HepG2 (cell line): ENCODE results near the gene P3R3URF. TPM values are rescaled to one million over a fixed set of nuclear protein-coding genes. Genes with fewer than 3 reads are reported as not detected.

ENCODE experiments used
- ATAC-seq: fragments of 200-7000 bp; cut with Tn5 transposase; 3 replicates; pipeline ENCODE4 v1.9.1; 2020; ENCODE audit warnings: mild to moderate bottlenecking, moderate library complexity
- BruUV-seq: library from RNA; stranded (reverse); fragments of 400-500 nt; replicated peaks from 2 replicates; lab custom pipeline; 2021; lab: Mats Ljungman, UMichigan
- CTCF ChIA-PET: fragments of 300-600 bp; formaldehyde crosslinking; extraction: SDS; loops from one replicate; lab custom pipeline; 2021; ENCODE audit warnings: low total read pairs, inconsistent platforms, low intra/inter-chr PET ratio; lab: Yijun Ruan, JAX
- POLR2A ChIA-PET: fragments of 350-600 bp; sonication (Branson Sonifier 250); formaldehyde crosslinking; loops from one replicate; lab custom pipeline; 2020; ENCODE audit warnings: antibody characterized with exemption, inconsistent platforms; lab: Yijun Ruan, JAX
- DNase-seq: peaks from one replicate; pipeline ENCODE4 v3.0.0-alpha.2; 2015; ENCODE audit warnings: low spot score
- FAIRE-seq: peaks from 3 replicates; lab custom pipeline; 2011; peaks lifted over from hg19 to GRCh38; lab: Jason Lieb, UNC
- H2AFZ ChIP-seq: one replicate; pipeline ENCODE4 v1.6.1; 2011; ENCODE audit warnings: low read length, inconsistent platforms
- H3K27ac ChIP-seq: fragments of 300-600 bp; 3 replicates; pipeline ENCODE4 v1.8.0; 2011; ENCODE audit warnings: mixed run types, mild to moderate bottlenecking, mixed read lengths, low read length, inconsistent platforms; ENCODE audit not compliant: insufficient read depth; ENCODE audit errors: extremely low read length
- H3K27me3 ChIP-seq, 2 experiments: fragments of 200-600 bp in 1 of 2; 2 replicates in 1 of 2; 3 replicates in 1 of 2; pipeline versions ENCODE4 v1.6.0 to v1.8.0; 2011; ENCODE audit warnings: low read length in 2 of 2, mild to moderate bottlenecking in 2 of 2, moderate library complexity in 2 of 2, inconsistent platforms in 1 of 2; ENCODE audit not compliant: insufficient read depth in 2 of 2, control insufficient read depth in 1 of 2
- H3K36me3 ChIP-seq, 2 experiments: fragments of 200-600 bp in 1 of 2; replicated peaks in 1 of 2; 2 replicates in 1 of 2; 3 replicates in 1 of 2; pipeline versions ENCODE4 v1.5.1 to v1.8.0; 2011; ENCODE audit warnings: low read length in 2 of 2, inconsistent platforms in 1 of 2; ENCODE audit not compliant: insufficient read depth in 2 of 2, control insufficient read depth in 1 of 2
- H3K4me1 ChIP-seq: 2 replicates; pipeline ENCODE4 v1.5.1; 2012; ENCODE audit warnings: low read length, inconsistent platforms; ENCODE audit not compliant: insufficient read depth
- H3K4me2 ChIP-seq: 2 replicates; pipeline ENCODE4 v1.6.0; 2011; ENCODE audit warnings: low read depth, low read length, inconsistent platforms
- H3K4me3 ChIP-seq, 3 experiments: fragments of 200-600 bp in 1 of 3; sonication (generic), shearing (Covaris generic) in 1 of 3; replicated peaks in 1 of 3; 2 replicates each; pipeline ENCODE4 v1.5.1; 2011 to 2016; ENCODE audit warnings: low read length in 3 of 3, inconsistent platforms in 2 of 3, low read depth in 2 of 3, mild to moderate bottlenecking in 2 of 3, control low read depth in 1 of 3, mixed read lengths in 1 of 3; ENCODE audit not compliant: insufficient read depth in 1 of 3
- H3K79me2 ChIP-seq: one replicate; pipeline ENCODE4 v1.6.1; 2011; ENCODE audit warnings: low read length, inconsistent platforms; ENCODE audit not compliant: insufficient read depth
- H3K9ac ChIP-seq: 2 replicates; pipeline ENCODE4 v1.6.0; 2011; ENCODE audit warnings: mild to moderate bottlenecking, low read depth, low read length, inconsistent platforms; ENCODE audit not compliant: insufficient read depth
- H3K9me3 ChIP-seq: 2 replicates; pipeline ENCODE4 v1.5.1; 2012; ENCODE audit warnings: mild to moderate bottlenecking, low read length
- H4K20me1 ChIP-seq: 2 replicates; pipeline ENCODE4 v1.6.0; 2011; ENCODE audit warnings: inconsistent platforms, mild to moderate bottlenecking, low read length, moderate library complexity; ENCODE audit not compliant: insufficient read depth
- AHR ChIP-seq: IDR thresholded peaks from 2 replicates; pipeline ENCODE4 v1.6.1; 2018; ENCODE audit warnings: missing genetic modification reagents, missing compliant biosample characterization
- HNRNPLL ChIP-seq: fragments of 200-400 bp; formaldehyde crosslinking; IDR thresholded peaks from 2 replicates; pipeline ENCODE4 v1.6.1; 2017; ENCODE audit warnings: mild to moderate bottlenecking, low read depth, low read length; ENCODE audit not compliant: poor library complexity, severe bottlenecking
- ISL2 ChIP-seq: sonication (generic); formaldehyde crosslinking; IDR thresholded peaks from 2 replicates; pipeline ENCODE4 v1.5.0; 2020; ENCODE audit warnings: missing genetic modification reagents
- PCBP2 ChIP-seq: fragments of 200-400 bp; formaldehyde crosslinking; optimal IDR thresholded peaks from 2 replicates; pipeline ENCODE3; 2018; ENCODE audit warnings: low read length, low read depth; ENCODE audit not compliant: poor library complexity, severe bottlenecking
- SETDB1 ChIP-seq: sonication (generic); formaldehyde crosslinking; IDR thresholded peaks from 2 replicates; pipeline ENCODE4 v1.5.1; 2020; ENCODE audit warnings: missing genetic modification reagents, mild to moderate bottlenecking, borderline replicate concordance
- ZNF343 ChIP-seq: sonication (generic); formaldehyde crosslinking; IDR thresholded peaks from 2 replicates; pipeline ENCODE4 v1.4.0; 2020; ENCODE audit warnings: mild to moderate bottlenecking, missing genetic modification reagents
- ZNF451 ChIP-seq: sonication (generic); formaldehyde crosslinking; IDR thresholded peaks from 2 replicates; pipeline ENCODE4 v1.5.0; 2020; ENCODE audit warnings: mild to moderate bottlenecking, missing genetic modification reagents
- ZSCAN30 ChIP-seq: sonication (generic); formaldehyde crosslinking; IDR thresholded peaks from 2 replicates; pipeline ENCODE4 v1.5.0; 2020; ENCODE audit warnings: mild to moderate bottlenecking, missing genetic modification reagents
- WGBS: methylation state at CpG from one replicate; pipeline ENCODE4 v1.1.6; 2017; ENCODE audit warnings: low lambda C conversion rate; 5-methylcytosine and 5-hydroxymethylcytosine counted together
- in situ Hi-C: cut with HindIII; loops from 2 replicates; pipeline ENCODE4 v1.10.0; 2017; ENCODE audit warnings: low pct_unique_long_range_greater_than_20kb; ENCODE audit not compliant: extremely low pct_ligation_motif_present
- intact Hi-C: fragments of 100-400 bp; cut with micrococcal nuclease; formaldehyde crosslinking; loops from one replicate; pipeline ENCODE4 v1.10.0; 2022; ENCODE audit not compliant: unreplicated experiment
- polyA plus RNA-seq, 8 experiments: library from polyadenylated mRNA; depleted of rRNA in 3 of 8; stranded (reverse) in 7 of 8; unstranded in 1 of 8; fragments of >200 nt; fragmentation: Illumina TruSeq in 4 of 8; extraction: Trizol in 4 of 8; gene quantifications; 2 replicates each; pipeline versions ENCODE4 v1.2.1 to v1.2.3, GENCODE V29; 2011 to 2016; ENCODE audit warnings: low read depth in 4 of 8, missing spikeins in 1 of 8, mixed read lengths in 1 of 8; ENCODE audit not compliant: insufficient read depth in 1 of 8
- total RNA-seq, 5 experiments: library from RNA; depleted of rRNA; stranded (reverse); fragments of >200 nt; fragmentation: Illumina TruSeq; extraction: Trizol; gene quantifications; 2 replicates each; pipeline ENCODE4 v1.2.3, GENCODE V29; 2016; ENCODE audit warnings: low read depth in 1 of 5
- TF ChIP-seq, protein P1 (sequence below), 2 experiments: fragments of 450-650 bp in 1 of 2; sonication (generic) in 1 of 2; formaldehyde crosslinking; IDR thresholded peaks; 2 replicates each; pipeline versions ENCODE4 v1.5.0 to v1.8.0; 2020 to 2022; ENCODE audit warnings: mild to moderate bottlenecking in 1 of 2, missing genetic modification reagents in 1 of 2

Gene P3R3URF
- total and polyA plus RNA-seq, 2 of the 13 experiments (the other 11 are each of a cell fraction or from before 2014, with no cell fraction given) = not detected

DNA sequence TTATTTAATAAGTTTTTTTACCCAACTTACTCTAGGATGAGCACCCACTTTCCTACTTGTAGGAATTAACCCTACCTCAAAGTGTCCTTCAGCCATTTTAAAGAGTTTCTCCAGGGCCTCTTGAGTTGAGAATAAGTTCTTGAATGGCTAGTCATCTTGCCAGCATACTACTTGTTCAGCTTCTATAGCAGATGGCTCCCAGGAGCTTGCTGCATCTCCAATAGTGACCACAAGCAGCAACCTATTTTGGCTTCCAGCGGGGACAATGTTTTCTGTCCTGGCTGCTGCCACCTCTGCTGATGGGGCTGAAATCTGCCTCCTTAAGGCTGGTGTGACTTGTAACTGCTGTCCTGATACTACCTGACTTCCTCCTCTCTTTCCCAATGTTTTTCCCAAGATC, 23.1 kb downstream of the P3R3URF start:
- intact Hi-C loops (no loop called here), in situ Hi-C loops (no loop called here)
- no TSS peak for BruUV-seq
- Histone ChIP-seq H3K4me3 (no peak overlapping the region), H3K9ac (no peak overlapping the region), H3K4me1 (peaks cover 22% of the 10 kb centered on the region), H3K4me2 (no peak overlapping the region), H4K20me1 (no peaks in the 10 kb centered on the region), H3K36me3 (no peaks in the 10 kb centered on the region; a peak in 1 of 5 replicates), H3K27me3 (no peaks in the 10 kb centered on the region), H2AFZ (no peak overlapping the region), H3K9me3 (no peaks in the 10 kb centered on the region), H3K27ac (no peak overlapping the region), H3K79me2 (no peaks in the 10 kb centered on the region)
- DNase-seq = no peak
- no peak for FAIRE-seq
- ATAC-seq = peak; percentile 26; the same call in 2 of the 3 replicates
- TF ChIP-seq ZNF451 (CRISPR knock-in tag) (no peak), HNRNPLL (no peak), ZNF343 (CRISPR knock-in tag) (no peak), SETDB1 (CRISPR knock-in tag) (no peak), ZSCAN30 (no peak), AHR (CRISPR knock-in tag) (no peak), ISL2 (CRISPR knock-in tag) (no peak)
- TF ChIP-seq, protein P1, sequence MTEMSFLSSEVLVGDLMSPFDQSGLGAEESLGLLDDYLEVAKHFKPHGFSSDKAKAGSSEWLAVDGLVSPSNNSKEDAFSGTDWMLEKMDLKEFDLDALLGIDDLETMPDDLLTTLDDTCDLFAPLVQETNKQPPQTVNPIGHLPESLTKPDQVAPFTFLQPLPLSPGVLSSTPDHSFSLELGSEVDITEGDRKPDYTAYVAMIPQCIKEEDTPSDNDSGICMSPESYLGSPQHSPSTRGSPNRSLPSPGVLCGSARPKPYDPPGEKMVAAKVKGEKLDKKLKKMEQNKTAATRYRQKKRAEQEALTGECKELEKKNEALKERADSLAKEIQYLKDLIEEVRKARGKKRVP (CRISPR knock-in tag; IDR thresholded peaks at IDR 0.05) = no peak
- CTCF ChIA-PET = no interaction called here
- POLR2A ChIA-PET = no interaction called here
- 100% methylated on average over 1 of the region's 1 CpG for WGBS

DNA sequence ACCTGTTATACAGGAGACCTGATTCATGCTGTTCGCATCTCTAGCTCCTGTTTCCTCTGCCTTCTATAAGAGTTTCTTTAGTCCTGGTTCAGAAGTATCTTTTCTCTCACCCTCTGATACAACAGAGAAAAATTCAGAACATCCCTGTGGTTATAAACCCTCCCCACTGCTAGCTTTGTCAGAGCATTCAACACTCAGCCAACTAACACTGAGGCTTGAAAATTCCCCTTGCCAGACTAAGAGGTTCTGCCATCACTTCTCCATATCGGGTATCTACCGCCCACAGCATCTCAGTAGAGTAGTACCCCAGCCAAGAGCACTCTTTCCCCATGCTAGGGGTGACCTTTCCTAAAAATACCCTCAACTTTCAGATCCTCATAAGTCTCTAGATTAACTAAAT, 24.3 kb downstream of the P3R3URF start:
- Histone ChIP-seq H3K4me2 (no peak overlapping the region), H3K27ac (no peak overlapping the region), H3K9me3 (no peaks in the 10 kb centered on the region), H3K79me2 (no peaks in the 10 kb centered on the region), H3K27me3 (no peaks in the 10 kb centered on the region), H3K36me3 (no peaks in the 10 kb centered on the region; a peak in 1 of 5 replicates), H3K9ac (no peak overlapping the region), H3K4me3 (no peak overlapping the region), H4K20me1 (no peaks in the 10 kb centered on the region), H2AFZ (no peak overlapping the region), H3K4me1 (peaks cover 18% of the 10 kb centered on the region)
- 65% methylated on average over 3 of the region's 3 CpGs for WGBS
- DNase-seq = no peak
- BruUV-seq = no TSS peak
- in situ Hi-C loops = no loop called here
- ChIA-PET POLR2A (no interaction called here), CTCF (no interaction called here)
- intact Hi-C loops = no loop called here
- no peak for TF ChIP-seq PCBP2
- no peak for ATAC-seq
- FAIRE-seq = no peak
